T-helper 2 cell treated with Interferon-gamma antibody and Interleukin-4, amounts not matched to agents 5 μg/mL and 100 μg/mL, for 36 hours (primary cell): ENCODE measurements around the gene SAV1.
"Not testable (repeated sequence)": the region's sequence is repeated elsewhere in the genome, so short reads cannot be mapped to it uniquely, and the experiment has no call there.

ENCODE experiments used
- DNase-seq: peaks from one replicate; pipeline ENCODE4 v3.0.0; 2021; ENCODE audit warnings: low spot score
- H3K27ac Mint-ChIP-seq: one replicate; pipeline ENCODE4 v1.8.0; 2021; ENCODE audit warnings: mild to moderate bottlenecking, mixed read lengths
- H3K27me3 Mint-ChIP-seq: one replicate; pipeline ENCODE4 v1.8.0; 2021; ENCODE audit warnings: low read depth, mixed read lengths
- H3K36me3 Mint-ChIP-seq: one replicate; pipeline ENCODE4 v1.8.0; 2021; ENCODE audit warnings: low read depth, mixed read lengths
- H3K4me1 Mint-ChIP-seq: one replicate; pipeline ENCODE4 v1.8.0; 2021; ENCODE audit warnings: low read depth, mixed read lengths
- H3K4me3 Mint-ChIP-seq: one replicate; pipeline ENCODE4 v1.8.0; 2022; ENCODE audit warnings: mild to moderate bottlenecking, moderate library complexity, mixed read lengths
- H3K9me3 Mint-ChIP-seq: one replicate; pipeline ENCODE4 v1.8.0; 2021; ENCODE audit warnings: mixed read lengths

Gene SAV1

GRCh38 chr14:50667996-50668825 lies at the start of gene SAV1:
Gene SAV1 (minus strand): TSS chr14:50668306. CDS start chr14:50667967, 339 bp downstream.
- Mint-ChIP-seq H3K9me3 (no peaks in the 10 kb centered on the region), H3K27ac (peak within 1 kb of the TSS; percentile 41), H3K27me3 (peaks cover 3% of the 10 kb centered on the region), H3K4me1 (peaks cover 17% of the 10 kb centered on the region), H3K4me3 (no peak within 1 kb of the TSS), H3K36me3 (no peaks in the 10 kb centered on the region)
- DNase-seq = peak; percentile 53

GRCh38 chr14:50717811-50718210 lies 49.7 kb upstream of the SAV1 start:
- no peak overlapping the region for H3K4me3 Mint-ChIP-seq
- H3K27ac Mint-ChIP-seq = no peak overlapping the region
- peaks cover 3% of the 10 kb centered on the region for H3K27me3 Mint-ChIP-seq
- no peaks in the 10 kb centered on the region for H3K9me3 Mint-ChIP-seq
- DNase-seq = no peak
- H3K4me1 Mint-ChIP-seq = no peaks in the 10 kb centered on the region
- peaks cover 6% of the 10 kb centered on the region for H3K36me3 Mint-ChIP-seq

GRCh38 chr14:50714450-50715073 lies 46.5 kb upstream of the SAV1 start:
- Mint-ChIP-seq H3K4me3 (no peak overlapping the region), H3K36me3 (no peaks in the 10 kb centered on the region), H3K4me1 (no peaks in the 10 kb centered on the region), H3K9me3 (no peaks in the 10 kb centered on the region), H3K27me3 (peaks cover 6% of the 10 kb centered on the region), H3K27ac (no peak overlapping the region)
- no peak for DNase-seq

GRCh38 chr14:50711043-50711442 lies 42.9 kb upstream of the SAV1 start:
- Mint-ChIP-seq H3K4me3 (no peak overlapping the region), H3K27ac (no peak overlapping the region), H3K9me3 (no peaks in the 10 kb centered on the region), H3K36me3 (no peaks in the 10 kb centered on the region), H3K27me3 (peaks cover 6% of the 10 kb centered on the region), H3K4me1 (no peaks in the 10 kb centered on the region)
- no peak for DNase-seq

- Mint-ChIP-seq H3K4me1 (no peaks in the 10 kb centered on the region), H3K9me3 (no peaks in the 10 kb centered on the region), H3K27me3 (no peaks in the 10 kb centered on the region), H3K4me3 (no peak overlapping the region), H3K27ac (no peak overlapping the region), H3K36me3 (no peaks in the 10 kb centered on the region)
- DNase-seq = no peak
Observed at GRCh38 chr14:50705026-50705593, 37.0 kb upstream of the SAV1 start.

- no peak overlapping the region for H3K27ac Mint-ChIP-seq
- H3K27me3 Mint-ChIP-seq = peaks cover 5% of the 10 kb centered on the region
- no peaks in the 10 kb centered on the region for H3K9me3 Mint-ChIP-seq
- no peaks in the 10 kb centered on the region for H3K4me1 Mint-ChIP-seq
- no peak for DNase-seq
- no peaks in the 10 kb centered on the region for H3K36me3 Mint-ChIP-seq
- H3K4me3 Mint-ChIP-seq = no peak overlapping the region
Observed at GRCh38 chr14:50704454-50705010, 36.4 kb upstream of the SAV1 start.

- H3K4me3 Mint-ChIP-seq = no peak overlapping the region
- H3K36me3 Mint-ChIP-seq = no peaks in the 10 kb centered on the region
- H3K27me3 Mint-ChIP-seq = peaks cover 11% of the 10 kb centered on the region
- H3K4me1 Mint-ChIP-seq = no peaks in the 10 kb centered on the region
- DNase-seq = no peak
- H3K27ac Mint-ChIP-seq = no peak overlapping the region
- no peaks in the 10 kb centered on the region for H3K9me3 Mint-ChIP-seq
Observed at GRCh38 chr14:50697659-50698290, 29.7 kb upstream of the SAV1 start.

GRCh38 chr14:50694260-50694659 lies 26.2 kb upstream of the SAV1 start:
- H3K36me3 Mint-ChIP-seq, H3K27ac Mint-ChIP-seq, DNase-seq, H3K9me3 Mint-ChIP-seq, H3K27me3 Mint-ChIP-seq, H3K4me1 Mint-ChIP-seq, H3K4me3 Mint-ChIP-seq: not testable (repeated sequence)

- H3K4me1 Mint-ChIP-seq = no peaks in the 10 kb centered on the region
- peaks cover 12% of the 10 kb centered on the region for H3K27me3 Mint-ChIP-seq
- H3K27ac Mint-ChIP-seq = no peak overlapping the region
- H3K4me3 Mint-ChIP-seq = no peak overlapping the region
- H3K36me3 Mint-ChIP-seq = no peaks in the 10 kb centered on the region
- H3K9me3 Mint-ChIP-seq = peaks cover 4% of the 10 kb centered on the region
- no peak for DNase-seq
Observed at GRCh38 chr14:50688875-50689274, 20.8 kb upstream of the SAV1 start.

GRCh38 chr14:50679674-50680073 lies 11.6 kb upstream of the SAV1 start:
- Mint-ChIP-seq H3K9me3 (no peaks in the 10 kb centered on the region), H3K27ac (no peak overlapping the region), H3K36me3 (no peaks in the 10 kb centered on the region), H3K4me1 (peaks cover 4% of the 10 kb centered on the region), H3K4me3 (no peak overlapping the region), H3K27me3 (peaks cover 8% of the 10 kb centered on the region)
- no peak for DNase-seq

- no peak overlapping the region for H3K4me3 Mint-ChIP-seq
- no peaks in the 10 kb centered on the region for H3K9me3 Mint-ChIP-seq
- DNase-seq = no peak
- peaks cover 4% of the 10 kb centered on the region for H3K4me1 Mint-ChIP-seq
- H3K36me3 Mint-ChIP-seq = no peaks in the 10 kb centered on the region
- H3K27ac Mint-ChIP-seq = no peak overlapping the region
- peaks cover 8% of the 10 kb centered on the region for H3K27me3 Mint-ChIP-seq
Observed at GRCh38 chr14:50678163-50678562, 10.1 kb upstream of the SAV1 start.

- Mint-ChIP-seq H3K27ac (peak overlapping the region; percentile 2), H3K4me3 (no peak overlapping the region)
- no peak for DNase-seq
Observed at GRCh38 chr14:50677527-50678063, 9.5 kb upstream of the SAV1 start.

GRCh38 chr14:50676814-50677516 lies 8.9 kb upstream of the SAV1 start:
- no peak for DNase-seq
- H3K27ac Mint-ChIP-seq = no peak overlapping the region
- H3K9me3 Mint-ChIP-seq = no peaks in the 10 kb centered on the region
- no peaks in the 10 kb centered on the region for H3K36me3 Mint-ChIP-seq
- H3K4me1 Mint-ChIP-seq = peaks cover 4% of the 10 kb centered on the region
- H3K27me3 Mint-ChIP-seq = peaks cover 8% of the 10 kb centered on the region
- H3K4me3 Mint-ChIP-seq = no peak overlapping the region

More at GRCh38 chr14:50677527-50678063, 9.5 kb upstream of the SAV1 start:
- Mint-ChIP-seq H3K36me3 (no peaks in the 10 kb centered on the region), H3K27me3 (peaks cover 8% of the 10 kb centered on the region), H3K4me1 (peaks cover 4% of the 10 kb centered on the region), H3K9me3 (no peaks in the 10 kb centered on the region)
